Fibroblast of skin of left biceps (primary cell): Measurements from ENCODE around the gene TTLL3.
"Not testable (repeated sequence)": the region's sequence is repeated elsewhere in the genome, so short reads cannot be mapped to it uniquely, and the experiment has no call there.

ENCODE experiments used
- DNase-seq, 2 experiments: peaks; one replicate each; pipeline ENCODE4 v3.0.0-alpha.2; 2013; ENCODE audit warnings: low read depth in 2 of 2

The TTLL3 gene

GRCh38 chr3:9865125-9865637, 55.1 kb downstream of the TTLL3 start:
- not testable (repeated sequence) for DNase-seq

DNA sequence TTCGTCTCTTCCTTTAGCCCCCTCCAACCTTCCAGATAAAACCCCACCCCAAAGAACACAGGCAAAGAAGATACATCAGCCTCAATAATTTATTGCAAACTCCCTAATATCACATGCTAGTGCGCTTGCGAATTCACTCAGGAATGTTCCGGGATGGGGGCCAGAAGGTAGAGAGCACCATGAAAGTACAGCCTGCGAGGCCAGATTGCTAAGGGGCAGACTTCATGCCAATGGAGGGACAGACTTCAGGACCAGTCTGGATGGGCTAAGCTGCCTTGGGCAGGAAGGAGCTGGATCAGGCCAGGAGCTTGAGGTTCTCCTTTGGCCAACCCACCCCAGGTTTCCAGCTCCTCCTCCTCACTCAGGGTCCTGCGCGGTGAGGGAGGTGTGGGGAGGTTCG, 56.6 kb downstream of the TTLL3 start:
- DNase-seq = no peak

DNA sequence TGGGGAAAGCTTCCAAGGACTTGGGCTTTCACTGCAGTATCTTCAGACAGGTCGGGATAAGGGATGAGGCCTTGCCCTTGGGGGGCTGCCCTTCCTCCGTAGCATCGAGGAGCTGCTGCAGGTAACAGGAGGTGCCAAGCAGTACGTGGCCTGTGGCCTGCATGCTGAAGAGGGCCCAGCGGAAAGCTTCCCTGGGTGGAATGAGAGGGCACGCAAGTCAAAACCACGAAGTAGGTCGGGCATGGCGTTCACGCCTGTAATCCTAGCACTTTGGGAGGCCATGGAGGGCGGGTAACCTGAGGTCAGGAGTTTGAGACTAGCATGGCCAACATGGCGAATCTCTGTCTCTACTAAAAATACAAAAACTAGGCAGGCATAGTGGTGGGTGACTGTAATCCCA, 57.0 kb downstream of the TTLL3 start:
- DNase-seq = no peak

GRCh38 chr3:9869955-9870354, 59.9 kb downstream of the TTLL3 start:
- no peak for DNase-seq

GRCh38 chr3:9870978-9871377, 60.9 kb downstream of the TTLL3 start:
- peak in 1 of 2 experiments; percentile 55 for DNase-seq

GRCh38 chr3:9872067-9872466, 62.0 kb downstream of the TTLL3 start:
- not testable (repeated sequence) for DNase-seq

- no peak for DNase-seq
Observed at GRCh38 chr3:9875448-9875847, 65.4 kb downstream of the TTLL3 start.

GRCh38 chr3:9876255-9876654, 66.2 kb downstream of the TTLL3 start:
- DNase-seq = not testable (repeated sequence)

DNA sequence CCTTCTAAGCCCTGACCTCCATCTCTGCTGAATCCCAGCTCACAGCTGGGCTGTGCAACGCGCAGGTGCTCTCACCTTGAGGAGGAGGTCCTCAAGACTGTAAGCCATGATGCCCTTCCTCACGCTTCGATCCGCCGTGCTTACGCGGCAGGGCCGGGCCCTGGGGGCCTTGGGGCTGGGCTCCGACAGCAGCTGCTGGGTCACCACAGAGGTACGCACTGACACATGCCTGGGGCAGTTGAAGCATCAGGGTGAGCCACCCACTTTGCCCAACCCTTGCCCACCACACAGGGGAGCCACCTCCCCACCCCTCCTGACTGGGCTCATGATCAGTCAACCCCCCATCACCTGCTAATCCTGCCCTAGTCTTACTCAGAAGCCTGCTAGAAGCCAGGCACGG, 66.9 kb downstream of the TTLL3 start:
- no peak for DNase-seq

DNA sequence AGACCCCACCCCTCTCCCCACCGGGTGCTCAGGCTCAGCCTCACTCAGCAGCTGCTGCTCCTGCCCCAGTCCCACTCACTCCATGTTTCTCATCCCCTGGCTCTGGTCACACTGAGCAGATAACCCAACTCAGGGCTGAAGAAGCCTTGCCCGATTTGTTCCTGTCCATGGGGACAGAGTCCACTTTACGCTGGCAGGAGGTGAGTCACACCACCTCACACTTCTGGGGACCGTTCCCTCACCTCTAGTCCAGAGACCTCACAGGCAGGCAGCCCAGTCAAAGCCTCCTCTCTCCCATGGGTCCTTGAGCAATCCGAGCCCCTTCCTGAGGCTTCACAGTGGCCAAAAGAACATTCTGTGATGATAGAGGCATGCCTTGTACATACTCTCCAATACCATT, 68.6 kb downstream of the TTLL3 start:
- DNase-seq = no peak

GRCh38 chr3:9879830-9880549, 69.9 kb downstream of the TTLL3 start, which contains the start of gene CIDEC:
Gene CIDEC (minus strand): TSS chr3:9880253. CDS start chr3:9878486, 1,767 bp downstream.
- DNase-seq = no peak

DNA sequence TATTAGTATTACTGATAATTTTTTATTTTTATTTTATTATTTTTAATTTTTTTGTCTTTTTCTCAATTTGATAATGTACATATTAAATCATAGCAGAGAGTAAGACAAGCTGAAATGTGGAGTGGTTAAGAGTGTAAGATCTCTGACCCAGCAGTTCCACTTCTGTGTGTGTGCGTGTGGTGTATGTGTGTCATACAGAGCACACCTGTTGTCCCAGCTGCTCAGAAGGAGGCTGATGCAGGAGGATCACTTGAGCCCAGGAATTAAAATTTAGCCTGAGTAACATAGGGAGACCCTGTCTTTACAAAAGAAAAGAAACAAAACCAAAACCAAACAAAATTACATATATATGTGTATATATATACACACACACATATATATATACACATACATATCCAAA, 71.4 kb downstream of the TTLL3 start:
- no peak for DNase-seq

DNA sequence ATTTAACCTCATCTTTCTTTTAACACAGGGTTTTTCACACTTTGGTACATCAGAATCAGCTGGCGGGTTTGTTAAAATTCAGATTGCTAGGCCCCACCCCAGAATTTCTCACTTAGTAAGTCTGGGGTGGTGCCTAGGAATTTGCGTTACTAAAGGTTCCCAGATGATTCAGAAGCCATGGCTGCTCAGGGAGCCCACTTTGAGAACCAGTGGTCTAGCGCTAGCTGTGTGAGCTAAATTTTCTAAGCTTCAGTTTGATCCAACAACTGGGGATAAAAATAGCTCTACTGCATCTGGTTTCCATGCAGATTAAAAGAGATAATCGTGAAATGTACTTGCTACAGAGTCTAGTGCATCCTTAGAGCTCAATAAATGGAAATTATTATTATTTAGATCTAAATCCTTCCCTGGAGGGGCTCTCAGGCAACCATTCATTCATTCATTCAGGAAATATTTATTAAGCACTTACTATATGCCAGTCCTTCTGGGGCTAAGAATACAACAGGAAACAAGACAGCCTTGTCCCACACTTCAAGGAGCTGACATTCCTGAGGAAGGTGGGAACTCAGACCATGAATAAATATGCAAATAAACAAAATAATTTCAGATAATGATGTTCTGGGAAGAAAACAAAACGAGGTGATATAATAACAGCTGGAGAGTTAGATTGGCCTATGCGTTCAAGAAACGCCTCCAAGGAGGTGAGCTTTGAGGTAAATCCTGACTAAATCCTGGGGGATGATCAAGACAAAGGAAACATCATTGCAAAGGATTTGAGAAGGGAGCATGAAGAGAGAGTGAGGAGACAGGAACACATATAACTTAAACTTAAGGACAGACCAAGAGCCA, 73.9 kb downstream of the TTLL3 start:
- DNase-seq = no peak

GRCh38 chr3:9884555-9885165, 74.6 kb downstream of the TTLL3 start:
- DNase-seq = peak in 1 of 2 experiments; percentile 48
